NCI-H510A (cell line): ENCODE measurements around the gene RAB29.

ENCODE experiments used
- DNase-seq: peaks from one replicate; lab custom pipeline; 2025; lab: John Stamatoyannopoulos, UW

Gene RAB29

GRCh38 chr1:205719762-205720161 lies 55.5 kb downstream of the RAB29 start:
- no peak for DNase-seq

- no peak for DNase-seq
These were observed 56.3 kb downstream of the RAB29 start for GRCh38 chr1:205719015-205719414.
